HEK293 (cell line): ENCODE measurements around the gene HEATR5B.

ENCODE experiments used
- CTCF ChIA-PET: fragments of 350-600 bp; formaldehyde crosslinking; extraction: SDS; loops from one replicate; lab custom pipeline; 2021; ENCODE audit warnings: antibody characterized with exemption; lab: Yijun Ruan, JAX
- POLR2A ChIA-PET: fragments of 300-600 bp; formaldehyde crosslinking; extraction: SDS; loops from one replicate; lab custom pipeline; 2020; ENCODE audit warnings: antibody characterized with exemption, inconsistent platforms; lab: Yijun Ruan, JAX
- H3K27ac ChIP-seq: fragments of 200-500 bp; sonication (Bioruptor generic); 2 replicates; pipeline ENCODE4 v1.5.1; 2014; ENCODE audit warnings: low read depth, low read length, control low read depth, inconsistent platforms; ENCODE audit errors: extremely low read depth
- H3K36me3 ChIP-seq, 2 experiments: fragments of 200-500 bp in 1 of 2; sonication (Bioruptor generic) in 1 of 2; 1 replicate in 1 of 2; 2 replicates in 1 of 2; pipeline ENCODE4 v1.5.1; 2014 to 2017; ENCODE audit warnings: inconsistent platforms in 2 of 2, low read length in 2 of 2; ENCODE audit not compliant: control insufficient read depth in 2 of 2, insufficient read depth in 1 of 2
- H3K4me1 ChIP-seq: fragments of 200-500 bp; sonication (Bioruptor generic); 2 replicates; pipeline ENCODE4 v1.5.1; 2014; ENCODE audit warnings: mild to moderate bottlenecking, low read length, inconsistent platforms; ENCODE audit not compliant: control insufficient read depth, insufficient read depth
- H3K4me3 ChIP-seq: 2 replicates; pipeline ENCODE4 v1.5.1; 2011; ENCODE audit warnings: low read depth, mild to moderate bottlenecking, control low read depth, low read length, moderate library complexity
- H3K9me3 ChIP-seq: fragments of 200-500 bp; sonication (Bioruptor generic); 2 replicates; pipeline ENCODE4 v1.5.1; 2014; ENCODE audit warnings: low read depth, low read length, inconsistent platforms; ENCODE audit not compliant: control insufficient read depth, insufficient read depth
- ATF2 ChIP-seq: fragments of 450-650 bp; formaldehyde crosslinking; IDR thresholded peaks from 2 replicates; pipeline ENCODE4 v1.5.1; 2016; ENCODE audit warnings: missing biosample characterization, missing genetic modification characterization, low read depth
- HOXA7 ChIP-seq: sonication (generic); formaldehyde crosslinking; IDR thresholded peaks from 2 replicates; pipeline ENCODE4 v1.8.1; 2022; ENCODE audit warnings: missing genetic modification reagents, borderline replicate concordance
- KLF9 ChIP-seq: fragments of 450-650 bp; formaldehyde crosslinking; IDR thresholded peaks from 2 replicates; pipeline ENCODE4 v1.5.1; 2016; ENCODE audit warnings: missing biosample characterization, missing genetic modification characterization, low read depth
- OSR2 ChIP-seq: fragments of 450-650 bp; formaldehyde crosslinking; IDR thresholded peaks from 2 replicates; pipeline ENCODE4 v1.5.1; 2016; ENCODE audit warnings: missing biosample characterization, missing genetic modification characterization
- PRDM6 ChIP-seq: fragments of 450-650 bp; formaldehyde crosslinking; IDR thresholded peaks from 2 replicates; pipeline ENCODE4 v1.5.1; 2017; ENCODE audit warnings: missing biosample characterization, missing genetic modification characterization
- SP7 ChIP-seq: fragments of 450-650 bp; formaldehyde crosslinking; IDR thresholded peaks from 2 replicates; pipeline ENCODE4 v1.5.1; 2016; ENCODE audit warnings: missing biosample characterization, missing genetic modification characterization
- WT1 ChIP-seq: fragments of 450-650 bp; formaldehyde crosslinking; IDR thresholded peaks from 2 replicates; pipeline ENCODE4 v1.5.1; 2016; ENCODE audit warnings: missing biosample characterization, missing genetic modification characterization
- ZBTB6 ChIP-seq: fragments of 450-650 bp; formaldehyde crosslinking; IDR thresholded peaks from 2 replicates; pipeline ENCODE4 v1.5.1; 2017; ENCODE audit warnings: missing biosample characterization, missing genetic modification characterization
- ZNF157 ChIP-seq: fragments of 450-650 bp; formaldehyde crosslinking; IDR thresholded peaks from 2 replicates; pipeline ENCODE4 v1.5.1; 2016; ENCODE audit warnings: missing biosample characterization, missing genetic modification characterization
- ZNF23 ChIP-seq: fragments of 450-650 bp; formaldehyde crosslinking; IDR thresholded peaks from 2 replicates; pipeline ENCODE4 v1.5.1; 2016; ENCODE audit warnings: missing biosample characterization, missing genetic modification characterization, borderline replicate concordance
- ZNF266 ChIP-seq: fragments of 450-650 bp; formaldehyde crosslinking; IDR thresholded peaks from 2 replicates; pipeline ENCODE4 v1.5.1; 2016; ENCODE audit warnings: missing biosample characterization, missing genetic modification characterization, low read depth
- ZNF366 ChIP-seq: fragments of 450-650 bp; formaldehyde crosslinking; conservative IDR thresholded peaks from 2 replicates; pipeline ENCODE4 v1.5.1; 2016; ENCODE audit warnings: missing biosample characterization, missing genetic modification characterization
- ZNF416 ChIP-seq: fragments of 450-650 bp; formaldehyde crosslinking; IDR thresholded peaks from 2 replicates; pipeline ENCODE4 v1.5.1; 2016; ENCODE audit warnings: missing biosample characterization, missing genetic modification characterization
- ZNF514 ChIP-seq: fragments of 450-650 bp; formaldehyde crosslinking; IDR thresholded peaks from 2 replicates; pipeline ENCODE4 v1.5.1; 2016; ENCODE audit warnings: missing biosample characterization, missing genetic modification characterization
- ZNF518A ChIP-seq: fragments of 450-650 bp; formaldehyde crosslinking; conservative IDR thresholded peaks from 2 replicates; pipeline ENCODE4 v1.5.1; 2016; ENCODE audit warnings: low read depth, missing biosample characterization, missing genetic modification characterization
- ZNF623 ChIP-seq: fragments of 450-650 bp; formaldehyde crosslinking; IDR thresholded peaks from 2 replicates; pipeline ENCODE4 v1.5.1; 2016; ENCODE audit warnings: missing biosample characterization, missing genetic modification characterization
- ZNF626 ChIP-seq: fragments of 450-650 bp; sonication (Bioruptor Pico); formaldehyde crosslinking; IDR thresholded peaks from 2 replicates; pipeline ENCODE4 v1.5.1; 2018; ENCODE audit warnings: missing biosample characterization, missing genetic modification characterization, inconsistent platforms
- ZNF639 ChIP-seq: fragments of 450-650 bp; formaldehyde crosslinking; IDR thresholded peaks from 2 replicates; pipeline ENCODE4 v1.5.1; 2016; ENCODE audit warnings: missing biosample characterization, missing genetic modification characterization
- ZNF660 ChIP-seq: fragments of 450-650 bp; IDR thresholded peaks from 2 replicates; pipeline ENCODE4 v1.5.1; 2018; ENCODE audit warnings: missing biosample characterization, mild to moderate bottlenecking, missing genetic modification characterization
- ZNF664 ChIP-seq: fragments of 450-650 bp; formaldehyde crosslinking; IDR thresholded peaks from 2 replicates; pipeline ENCODE4 v1.5.1; 2016; ENCODE audit warnings: missing biosample characterization, missing genetic modification characterization
- ZNF747 ChIP-seq: fragments of 450-650 bp; formaldehyde crosslinking; IDR thresholded peaks from 2 replicates; pipeline ENCODE4 v1.5.1; 2016; ENCODE audit warnings: missing biosample characterization, missing genetic modification characterization
- ZNF843 ChIP-seq: fragments of 450-650 bp; formaldehyde crosslinking; IDR thresholded peaks from 2 replicates; pipeline ENCODE4 v1.5.1; 2016; ENCODE audit warnings: missing biosample characterization, missing genetic modification characterization
- ZSCAN30 ChIP-seq: fragments of 450-650 bp; IDR thresholded peaks from 2 replicates; pipeline ENCODE4 v1.5.1; 2018; ENCODE audit warnings: missing biosample characterization, mild to moderate bottlenecking, missing genetic modification characterization, moderate library complexity

HEATR5B gene

GRCh38 chr2:36960005-36960675, 124.0 kb downstream of the HEATR5B start:
- Histone ChIP-seq H3K4me3 (no peak overlapping the region), H3K9me3 (no peaks in the 10 kb centered on the region), H3K36me3 (no peaks in the 10 kb centered on the region), H3K4me1 (peaks cover 15% of the 10 kb centered on the region), H3K27ac (no peak overlapping the region)
- TF ChIP-seq ZNF514 (no peak), SP7 (tag by site-specific recombination) (peak; percentile 34; the same call in 1 of the 2 replicates), ZNF639 (tag by site-specific recombination) (0 out of 2 replicates have a peak, but pooled peaks have one; percentile 26), OSR2 (tag by site-specific recombination) (peak; percentile 60; the same call in 1 of the 2 replicates), ZNF623 (no peak), ATF2 (tag by site-specific recombination) (peak; percentile 69; the same call in 1 of the 2 replicates), ZNF366 (peak; percentile 38), PRDM6 (tag by site-specific recombination) (peak; percentile 72), ZNF416 (tag by site-specific recombination) (no peak), ZNF843 (tag by site-specific recombination) (0 out of 2 replicates have a peak, but pooled peaks have one; percentile 17), WT1 (tag by site-specific recombination) (no peak), ZNF664 (tag by site-specific recombination) (0 out of 2 replicates have a peak, but pooled peaks have one; percentile 38)
- ChIA-PET CTCF (interaction anchor here (0.7 kb wide), 1 partner anchor 181 kb away, joined by 4 read pairs; no protein-coding TSS in a partner anchor), POLR2A (interaction anchor here (0.9 kb wide), 1 partner anchor 41 kb away, joined by 4 read pairs; no protein-coding TSS in a partner anchor)

- no peaks in the 10 kb centered on the region for H3K36me3 ChIP-seq
- H3K4me1 ChIP-seq: peaks cover 14% of the 10 kb centered on the region
- no peaks in the 10 kb centered on the region for H3K9me3 ChIP-seq
- no peak for TF ChIP-seq ZBTB6 (tag by site-specific recombination)
- no peak for TF ChIP-seq KLF9 (tag by site-specific recombination)
- TF ChIP-seq ZSCAN30 (tag by site-specific recombination): no peak
- no peak for TF ChIP-seq ZNF23
- no peak for TF ChIP-seq ZNF843 (tag by site-specific recombination)
- TF ChIP-seq HOXA7 (CRISPR knock-in tag): no peak
- no peak for TF ChIP-seq ZNF626 (tag by site-specific recombination)
- no peak for TF ChIP-seq ZNF518A (tag by site-specific recombination)
- no peak for TF ChIP-seq ZNF157 (tag by site-specific recombination)
- no peak for TF ChIP-seq ZNF660 (tag by site-specific recombination)
- TF ChIP-seq ZNF266 (tag by site-specific recombination): no peak
- TF ChIP-seq ZNF747 (tag by site-specific recombination): no peak
- ChIA-PET CTCF (no interaction called here), POLR2A (no interaction called here)
- H3K27ac ChIP-seq: no peak overlapping the region
- no peak overlapping the region for H3K4me3 ChIP-seq
Observed at GRCh38 chr2:36954977-36955607, 129.1 kb downstream of the HEATR5B start.
